Stromal cell of bone marrow (primary cell): Measurements from ENCODE around the gene HAPSTR1.
"Not testable (repeated sequence)": the region's sequence is repeated elsewhere in the genome, so short reads cannot be mapped to it uniquely, and the experiment has no call there.

Experiments
- DNase-seq: peaks from one replicate; pipeline ENCODE4 v3.0.0-alpha.2; 2012; ENCODE audit warnings: low read depth

Gene HAPSTR1

GRCh38 chr16:9071377-9071776, 20.1 kb upstream of the HAPSTR1 start:
- no peak for DNase-seq

GRCh38 chr16:9072806-9073341, 18.6 kb upstream of the HAPSTR1 start:
- DNase-seq, result peak; percentile 89

- no peak for DNase-seq
Measured at GRCh38 chr16:9075299-9076071, 16.0 kb upstream of the HAPSTR1 start.

- DNase-seq, result no peak
Measured at GRCh38 chr16:9077091-9077809, 14.2 kb upstream of the HAPSTR1 start.

GRCh38 chr16:9078467-9079429, 12.7 kb upstream of the HAPSTR1 start:
- peak; percentile 69 for DNase-seq

- DNase-seq, result no peak
Measured at GRCh38 chr16:9079430-9079812, 12.0 kb upstream of the HAPSTR1 start.

GRCh38 chr16:9081158-9081557, 10.3 kb upstream of the HAPSTR1 start:
- peak; percentile 53 for DNase-seq

GRCh38 chr16:9081843-9082242, 9.6 kb upstream of the HAPSTR1 start:
- DNase-seq, result no peak

GRCh38 chr16:9082422-9082821, 9.0 kb upstream of the HAPSTR1 start:
- no peak for DNase-seq

GRCh38 chr16:9087733-9088132, 3.7 kb upstream of the HAPSTR1 start:
- not testable (repeated sequence) for DNase-seq

- no peak for DNase-seq
Measured at GRCh38 chr16:9088848-9089247, 2.6 kb upstream of the HAPSTR1 start.

GRCh38 chr16:9089660-9090059, 1.8 kb upstream of the HAPSTR1 start:
- DNase-seq, result no peak

- DNase-seq, result no peak
Measured at GRCh38 chr16:9090101-9090959, 1.1 kb upstream of the HAPSTR1 start.

- DNase-seq, result no peak
Measured at GRCh38 chr16:9091867-9092281, 430 bp downstream of the HAPSTR1 start.

GRCh38 chr16:9092282-9092977, 986 bp downstream of the HAPSTR1 start:
- DNase-seq, result no peak

- no peak for DNase-seq
Measured at GRCh38 chr16:9092978-9093344, 1.5 kb downstream of the HAPSTR1 start.

- DNase-seq, result no peak
Measured at GRCh38 chr16:9094011-9094846, 2.8 kb downstream of the HAPSTR1 start.

GRCh38 chr16:9095171-9095570, 3.7 kb downstream of the HAPSTR1 start:
- DNase-seq, result no peak

- no peak for DNase-seq
Measured at GRCh38 chr16:9095656-9096397, 4.4 kb downstream of the HAPSTR1 start.
